Measurements from ENCODE around the gene PRM2. TPM values are rescaled to one million over a fixed set of nuclear protein-coding genes. Genes with fewer than 3 reads are reported as not detected.

The PRM2 gene
- total RNA-seq, 1 experiment from 2014 or later, result not detected

DNA sequence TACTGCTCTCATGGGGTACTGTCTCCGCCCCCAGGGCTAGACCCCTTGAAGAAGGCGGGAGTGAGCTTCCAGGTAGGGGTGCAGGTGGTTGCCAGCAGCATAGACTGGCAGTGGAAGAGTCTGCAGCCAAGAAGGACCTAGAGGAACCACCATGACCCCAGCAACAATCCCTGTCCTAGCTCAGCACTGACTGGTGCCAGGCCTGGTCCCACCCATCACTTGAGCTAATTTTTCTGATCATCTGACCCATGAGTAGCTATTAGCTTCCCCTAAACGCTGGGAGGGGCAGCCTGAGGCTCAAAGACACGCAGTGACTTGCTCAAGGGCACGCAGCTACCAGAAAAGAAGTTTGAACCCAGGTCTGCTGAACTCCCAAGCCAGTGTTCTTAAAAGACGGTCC, 3.8 kb downstream of the PRM2 start:
- H2BK20ac ChIP-seq (ENCODE audit: low read depth, low read length, poor library complexity, severe bottlenecking), result no peak overlapping the region
- no peaks in the 10 kb centered on the region for H3K79me1 ChIP-seq (ENCODE audit: insufficient read depth, low read depth, low read length, poor library complexity, severe bottlenecking)
- no peak overlapping the region for H2AK5ac ChIP-seq (ENCODE audit: insufficient read length, low read length)
- H3K79me2 ChIP-seq (ENCODE audit: insufficient read depth, low read length), result no peaks in the 10 kb centered on the region
- no peak overlapping the region for H3K56ac ChIP-seq (ENCODE audit: insufficient read length, low read depth, low read length)
- H4K20me1 ChIP-seq (ENCODE audit: control insufficient read depth, insufficient read depth, insufficient read length), result no peaks in the 10 kb centered on the region
- no peak overlapping the region for H4K5ac ChIP-seq (ENCODE audit: insufficient read length, low read depth, low read length)
- H3K9ac ChIP-seq (ENCODE audit: extremely low read depth, insufficient read length, low read length), result no peak overlapping the region
- H3K9me3 Mint-ChIP-seq, result peaks cover 0 to 2% of the 10 kb centered on the region in 2 experiments; a peak in 3 of 5 replicates
- H3K4ac ChIP-seq (ENCODE audit: low read depth, low read length), result no peak overlapping the region
- H3K14ac ChIP-seq (ENCODE audit: insufficient read depth, low read length), result no peak overlapping the region
- no peak overlapping the region for H3K23ac ChIP-seq (ENCODE audit: insufficient read length, low read depth, low read length)
- H2BK5ac ChIP-seq (ENCODE audit: insufficient read length, low read length), result no peak overlapping the region
- WGBS (ENCODE audit: extremely low coverage, insufficient read length, low lambda C conversion rate), result no CpG with 5 or more reads among the region's 6 CpGs
- no peaks in the 10 kb centered on the region for H3K36me3 Mint-ChIP-seq (ENCODE audit: insufficient read depth in 1 of 3, low read depth in 3 of 3)
- H3K4me2 ChIP-seq (ENCODE audit: insufficient read depth, insufficient read length, low read length), result no peak overlapping the region
- TF ChIP-seq, protein P1, sequence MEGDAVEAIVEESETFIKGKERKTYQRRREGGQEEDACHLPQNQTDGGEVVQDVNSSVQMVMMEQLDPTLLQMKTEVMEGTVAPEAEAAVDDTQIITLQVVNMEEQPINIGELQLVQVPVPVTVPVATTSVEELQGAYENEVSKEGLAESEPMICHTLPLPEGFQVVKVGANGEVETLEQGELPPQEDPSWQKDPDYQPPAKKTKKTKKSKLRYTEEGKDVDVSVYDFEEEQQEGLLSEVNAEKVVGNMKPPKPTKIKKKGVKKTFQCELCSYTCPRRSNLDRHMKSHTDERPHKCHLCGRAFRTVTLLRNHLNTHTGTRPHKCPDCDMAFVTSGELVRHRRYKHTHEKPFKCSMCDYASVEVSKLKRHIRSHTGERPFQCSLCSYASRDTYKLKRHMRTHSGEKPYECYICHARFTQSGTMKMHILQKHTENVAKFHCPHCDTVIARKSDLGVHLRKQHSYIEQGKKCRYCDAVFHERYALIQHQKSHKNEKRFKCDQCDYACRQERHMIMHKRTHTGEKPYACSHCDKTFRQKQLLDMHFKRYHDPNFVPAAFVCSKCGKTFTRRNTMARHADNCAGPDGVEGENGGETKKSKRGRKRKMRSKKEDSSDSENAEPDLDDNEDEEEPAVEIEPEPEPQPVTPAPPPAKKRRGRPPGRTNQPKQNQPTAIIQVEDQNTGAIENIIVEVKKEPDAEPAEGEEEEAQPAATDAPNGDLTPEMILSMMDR (conservative IDR thresholded peaks at IDR 0.05), result no peak
- H3K18ac ChIP-seq (ENCODE audit: insufficient read length, low read depth, low read length), result no peak overlapping the region
- DNase-seq, result no peak
- no peak overlapping the region for H2BK120ac ChIP-seq (ENCODE audit: low read depth, low read length, poor library complexity, severe bottlenecking)
- no peaks in the 10 kb centered on the region for H3K9me3 ChIP-seq (ENCODE audit: control insufficient read depth, low read depth, low read length)
- H3K27me3 Mint-ChIP-seq (ENCODE audit: low read depth), result peaks cover 2% of the 10 kb centered on the region
- peak overlapping the region in 1 of 3 experiments; percentile 11; a peak in 1 of 7 replicates for H3K27ac Mint-ChIP-seq
- H4K91ac ChIP-seq (ENCODE audit: insufficient read length, low read depth, low read length), result no peak overlapping the region
- H3K27ac ChIP-seq (ENCODE audit: insufficient read length, low read depth, low read length), result no peak overlapping the region
- H4K8ac ChIP-seq (replicated peaks; ENCODE audit: insufficient read length, low read depth, low read length), result no peak overlapping the region
- H3T11ph ChIP-seq (ENCODE audit: low read length), result no peak overlapping the region
- H3K4me1 Mint-ChIP-seq, result peaks cover 6 to 10% of the 10 kb centered on the region in 2 experiments
- H2BK12ac ChIP-seq (ENCODE audit: insufficient read length, low read depth, low read length), result no peak overlapping the region
- no peak overlapping the region for H2AFZ ChIP-seq (ENCODE audit: low read length)
- H3K4me1 ChIP-seq (ENCODE audit: insufficient read depth, low read length), result no peaks in the 10 kb centered on the region
- H2BK15ac ChIP-seq (ENCODE audit: low read depth, low read length), result no peak overlapping the region
- H3K23me2 ChIP-seq (ENCODE audit: insufficient read length, low read depth, low read length, poor library complexity, severe bottlenecking), result no peaks in the 10 kb centered on the region
- no peak overlapping the region for H3K4me3 Mint-ChIP-seq
- H3K27me3 ChIP-seq (ENCODE audit: insufficient read depth, low read length), result no peaks in the 10 kb centered on the region

Measured in H9 (cell line).